Osteocyte (in vitro differentiated cells): Measurements from ENCODE around the gene DMPK. TPM values are rescaled to one million over a fixed set of nuclear protein-coding genes. Genes with fewer than 3 reads are reported as not detected.
"Not testable (repeated sequence)": the region's sequence is repeated elsewhere in the genome, so short reads cannot be mapped to it uniquely, and the experiment has no call there.

Experiments
- DNase-seq: peaks from one replicate; pipeline ENCODE4 v3.0.0; 2021; ENCODE audit warnings: mixed read lengths; ENCODE audit not compliant: unreplicated experiment; ENCODE audit errors: extremely low spot score
- H3K27ac Mint-ChIP-seq: one replicate; pipeline ENCODE4 v1.8.0; 2021; ENCODE audit warnings: mild to moderate bottlenecking, mixed read lengths; ENCODE audit not compliant: unreplicated experiment
- H3K27me3 Mint-ChIP-seq: one replicate; pipeline ENCODE4 v1.8.0; 2021; ENCODE audit warnings: mixed read lengths; ENCODE audit not compliant: unreplicated experiment
- H3K36me3 Mint-ChIP-seq: one replicate; pipeline ENCODE4 v1.8.0; 2021; ENCODE audit warnings: mixed read lengths; ENCODE audit not compliant: unreplicated experiment
- H3K4me1 Mint-ChIP-seq: one replicate; pipeline ENCODE4 v1.8.0; 2021; ENCODE audit warnings: mixed read lengths; ENCODE audit not compliant: unreplicated experiment
- H3K4me3 Mint-ChIP-seq: one replicate; pipeline ENCODE4 v1.8.0; 2021; ENCODE audit warnings: mild to moderate bottlenecking, moderate library complexity, mixed read lengths; ENCODE audit not compliant: unreplicated experiment
- H3K9me3 Mint-ChIP-seq: one replicate; pipeline ENCODE4 v1.8.0; 2021; ENCODE audit warnings: mixed read lengths; ENCODE audit not compliant: unreplicated experiment
- CTCF ChIP-seq: fragments of 200-600 bp; sonication (generic); IDR thresholded peaks from 2 replicates; pipeline ENCODE4 v1.5.0; 2021; ENCODE audit warnings: antibody characterized with exemption, mild to moderate bottlenecking, moderate library complexity
- total RNA-seq: library from RNA; stranded (reverse); gene quantifications from 2 replicates; pipeline ENCODE4 v1.2.1, GENCODE V29; 2021

Gene DMPK
- total RNA-seq, 1 donor from 2014 or later, result 86.9 TPM

DNA sequence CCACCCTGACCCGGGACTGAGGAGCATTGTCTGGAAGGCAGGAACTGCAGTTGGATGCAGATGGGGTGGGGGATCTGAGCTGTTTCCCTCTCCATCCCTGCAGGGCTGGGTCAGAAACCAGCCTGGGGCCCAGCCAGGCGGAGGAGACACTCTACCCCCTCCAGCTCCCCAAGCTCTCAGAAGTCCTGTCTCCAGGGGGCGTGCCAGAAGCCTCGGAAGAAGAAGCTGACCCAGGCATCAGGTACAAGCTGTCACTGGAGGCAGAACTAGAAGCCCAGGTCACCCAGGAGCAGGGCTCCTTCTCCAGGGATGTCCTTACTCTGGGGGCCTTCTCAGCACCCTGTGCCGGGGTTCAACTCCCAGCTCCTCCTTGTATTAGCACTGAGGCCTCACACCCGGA lies 28.7 kb downstream of the DMPK start:
- H3K4me3 Mint-ChIP-seq, result no peak overlapping the region
- H3K36me3 Mint-ChIP-seq, result no peaks in the 10 kb centered on the region
- H3K4me1 Mint-ChIP-seq, result peaks cover 8% of the 10 kb centered on the region
- no peaks in the 10 kb centered on the region for H3K9me3 Mint-ChIP-seq
- no peak overlapping the region for H3K27ac Mint-ChIP-seq
- no peak for DNase-seq
- no peak for TF ChIP-seq CTCF
- no peaks in the 10 kb centered on the region for H3K27me3 Mint-ChIP-seq

GRCh38 chr19:45752639-45753038 lies 29.7 kb downstream of the DMPK start:
- Mint-ChIP-seq H3K4me1 (peaks cover 6% of the 10 kb centered on the region), H3K27ac (no peak overlapping the region), H3K36me3 (no peaks in the 10 kb centered on the region), H3K27me3 (no peaks in the 10 kb centered on the region), H3K4me3 (no peak overlapping the region), H3K9me3 (no peaks in the 10 kb centered on the region)
- no peak for DNase-seq
- no peak for TF ChIP-seq CTCF

DNA sequence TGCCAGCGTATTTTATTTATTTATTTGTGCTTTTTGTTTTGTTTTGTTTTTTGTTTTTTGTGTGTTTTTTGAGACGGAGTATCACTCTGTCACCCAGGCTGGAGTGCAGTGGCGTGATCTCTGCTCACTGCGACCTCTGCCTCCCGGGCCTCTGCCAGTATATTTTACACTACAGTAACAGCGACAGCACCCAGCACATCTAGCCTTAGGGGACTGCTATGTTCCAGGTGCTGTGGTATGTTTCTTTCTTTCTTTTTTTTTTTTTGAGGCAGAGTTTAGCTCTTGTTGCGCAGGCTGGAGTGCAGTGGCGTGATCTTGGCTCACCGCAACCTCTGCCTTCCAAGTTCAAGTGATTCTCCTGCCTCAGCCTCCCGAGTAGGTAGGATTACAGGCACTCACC lies 30.8 kb downstream of the DMPK start:
- DNase-seq, H3K27me3 Mint-ChIP-seq, H3K9me3 Mint-ChIP-seq, H3K36me3 Mint-ChIP-seq, H3K27ac Mint-ChIP-seq, H3K4me3 Mint-ChIP-seq, H3K4me1 Mint-ChIP-seq: not testable (repeated sequence)

- Mint-ChIP-seq H3K36me3 (no peaks in the 10 kb centered on the region), H3K4me1 (peaks cover 6% of the 10 kb centered on the region), H3K27me3 (no peaks in the 10 kb centered on the region), H3K27ac (no peak overlapping the region), H3K9me3 (no peaks in the 10 kb centered on the region), H3K4me3 (no peak overlapping the region)
- DNase-seq, result no peak
- no peak for TF ChIP-seq CTCF
These were observed 34.8 kb downstream of the DMPK start for GRCh38 chr19:45747513-45747912.

DNA sequence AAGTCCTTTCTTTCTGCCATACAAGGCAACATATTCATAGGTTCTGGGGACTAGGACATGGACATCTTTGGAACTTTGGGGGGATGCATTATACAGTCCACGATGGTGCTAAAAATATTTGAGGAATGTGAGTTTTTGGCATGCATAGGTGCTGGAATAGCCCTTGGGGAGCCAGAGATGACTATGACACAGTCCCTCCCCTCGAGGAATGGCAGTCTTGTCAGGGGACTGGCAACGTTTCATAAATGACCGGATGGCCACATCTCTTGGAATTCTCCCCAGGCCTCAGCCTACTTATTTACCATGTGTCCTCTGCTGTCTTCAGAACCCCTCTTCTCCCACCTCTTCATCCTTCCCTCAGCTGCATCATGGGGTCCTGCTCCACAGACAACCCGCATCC lies 35.4 kb downstream of the DMPK start:
- TF ChIP-seq CTCF, result no peak
- Mint-ChIP-seq H3K4me3 (no peak overlapping the region), H3K36me3 (no peaks in the 10 kb centered on the region), H3K4me1 (peaks cover 6% of the 10 kb centered on the region), H3K27ac (no peak overlapping the region), H3K9me3 (no peaks in the 10 kb centered on the region), H3K27me3 (peaks cover 3% of the 10 kb centered on the region)
- no peak for DNase-seq

- no peak for TF ChIP-seq CTCF
- H3K27ac Mint-ChIP-seq, result no peak overlapping the region
- no peak overlapping the region for H3K4me3 Mint-ChIP-seq
- H3K36me3 Mint-ChIP-seq, result no peaks in the 10 kb centered on the region
- DNase-seq, result no peak
- H3K27me3 Mint-ChIP-seq, result peaks cover 3% of the 10 kb centered on the region
- no peaks in the 10 kb centered on the region for H3K9me3 Mint-ChIP-seq
- peaks cover 6% of the 10 kb centered on the region for H3K4me1 Mint-ChIP-seq
These were observed 36.7 kb downstream of the DMPK start for GRCh38 chr19:45745606-45746005.
